Activated B cell treated with CpG ODN at 0.5 μM for 24 hours (primary cell): Measurements from ENCODE around the gene NELFCD. TPM values are rescaled to one million over a fixed set of nuclear protein-coding genes. Genes with fewer than 3 reads are reported as not detected.
"Not testable (repeated sequence)": the region's sequence is repeated elsewhere in the genome, so short reads cannot be mapped to it uniquely, and the experiment has no call there.

Experiments used
- ATAC-seq: fragments of 200-7000 bp; cut with Tn5 transposase; one replicate; pipeline ENCODE4 v1.10.0; 2021; ENCODE audit warnings: low read depth, mild to moderate bottlenecking, moderate library complexity
- CTCF ChIA-PET: fragments of 350-600 bp; sonication (Branson Sonifier 250); formaldehyde crosslinking; loops from one replicate; lab custom pipeline; 2021; ENCODE audit warnings: antibody characterized with exemption; lab: Charles Lee
- POLR2A ChIA-PET: fragments of 350-600 bp; sonication (Branson Sonifier 250); formaldehyde crosslinking; loops from one replicate; lab custom pipeline; 2021; ENCODE audit warnings: antibody characterized with exemption; lab: Charles Lee
- DNase-seq: peaks from one replicate; pipeline ENCODE4 v3.0.0; 2022
- H3K27ac Mint-ChIP-seq: one replicate; pipeline ENCODE4 v1.8.0; 2020; ENCODE audit warnings: mixed read lengths
- H3K27me3 Mint-ChIP-seq: one replicate; pipeline ENCODE4 v1.8.0; 2021; ENCODE audit warnings: mixed read lengths
- H3K36me3 Mint-ChIP-seq: one replicate; pipeline ENCODE4 v1.8.0; 2021; ENCODE audit warnings: low read depth, mixed read lengths
- H3K4me1 Mint-ChIP-seq: one replicate; pipeline ENCODE4 v1.8.0; 2021; ENCODE audit warnings: mixed read lengths
- H3K4me3 Mint-ChIP-seq: one replicate; pipeline ENCODE4 v1.8.0; 2020; ENCODE audit warnings: mild to moderate bottlenecking, mixed read lengths
- H3K9me3 Mint-ChIP-seq: one replicate; pipeline ENCODE4 v1.8.0; 2020; ENCODE audit warnings: mixed read lengths
- intact Hi-C: fragments of 100-400 bp; cut with micrococcal nuclease; formaldehyde crosslinking; loops from one replicate; pipeline ENCODE4 v1.15.1; 2024
- total RNA-seq: library from RNA; stranded (reverse); gene quantifications from 2 replicates; pipeline ENCODE4 v1.2.3, GENCODE V29; 2022
- TF ChIP-seq, protein P1 (sequence below): fragments of 200-600 bp; IDR thresholded peaks from one replicate; pipeline ENCODE4 v1.8.0; 2022; ENCODE audit warnings: antibody characterized with exemption, mild to moderate bottlenecking

Gene NELFCD
- total RNA-seq, 1 donor from 2014 or later: 107 TPM

DNA sequence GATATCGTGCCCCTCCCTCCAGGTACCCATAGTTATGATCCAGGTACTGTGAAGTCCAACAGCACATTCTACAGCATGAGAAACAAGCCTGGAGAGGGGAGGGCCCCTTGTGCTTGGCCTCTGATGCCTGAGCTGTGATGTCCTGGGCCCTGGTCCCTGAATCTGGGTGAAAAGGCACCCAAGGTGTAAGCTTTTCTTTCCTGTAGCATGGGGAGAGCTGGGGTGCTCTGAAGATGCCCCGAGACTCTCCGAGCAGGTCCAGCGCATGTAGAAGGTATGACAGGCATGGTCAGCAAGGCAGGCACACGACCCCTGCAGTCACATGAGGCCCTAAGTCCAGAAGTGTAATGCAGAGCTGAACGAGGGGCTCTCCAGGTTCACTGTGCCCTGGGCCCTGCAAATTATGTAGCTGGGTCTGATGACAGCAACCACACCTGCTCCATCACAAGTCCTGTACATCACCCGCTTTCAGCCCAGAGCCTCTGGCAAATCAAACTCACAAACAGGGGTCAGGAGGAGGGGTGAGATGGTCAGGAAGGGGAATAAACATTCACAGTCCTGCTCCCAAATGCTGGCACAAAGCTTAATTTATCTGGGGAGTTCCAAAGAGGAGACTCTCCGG, 27.8 kb downstream of the NELFCD start:
- ChIA-PET POLR2A (interaction anchor here (0.5 to 3.5 kb wide), 20 partner anchors 8 to 1610 kb away, joined by 3 to 89 read pairs (median 4); partner anchors contain the start of genes ATP5F1E, PRELID3B, TUBB1 and ZBP1), CTCF (interaction anchor here (1.3 kb wide), 1 partner anchor 23 kb away, joined by 5 read pairs; the partner anchor contains the start of gene ATP5F1E)
- H3K27ac Mint-ChIP-seq: peak overlapping the region; percentile 98
- intact Hi-C loops: loop anchor here (1.0 to 10.0 kb wide), 6 partner anchors 7 to 1524 kb away; partner anchors contain the start of genes RAB22A, STX16 and ZNF831
- no peak for ATAC-seq
- TF ChIP-seq, protein P1, sequence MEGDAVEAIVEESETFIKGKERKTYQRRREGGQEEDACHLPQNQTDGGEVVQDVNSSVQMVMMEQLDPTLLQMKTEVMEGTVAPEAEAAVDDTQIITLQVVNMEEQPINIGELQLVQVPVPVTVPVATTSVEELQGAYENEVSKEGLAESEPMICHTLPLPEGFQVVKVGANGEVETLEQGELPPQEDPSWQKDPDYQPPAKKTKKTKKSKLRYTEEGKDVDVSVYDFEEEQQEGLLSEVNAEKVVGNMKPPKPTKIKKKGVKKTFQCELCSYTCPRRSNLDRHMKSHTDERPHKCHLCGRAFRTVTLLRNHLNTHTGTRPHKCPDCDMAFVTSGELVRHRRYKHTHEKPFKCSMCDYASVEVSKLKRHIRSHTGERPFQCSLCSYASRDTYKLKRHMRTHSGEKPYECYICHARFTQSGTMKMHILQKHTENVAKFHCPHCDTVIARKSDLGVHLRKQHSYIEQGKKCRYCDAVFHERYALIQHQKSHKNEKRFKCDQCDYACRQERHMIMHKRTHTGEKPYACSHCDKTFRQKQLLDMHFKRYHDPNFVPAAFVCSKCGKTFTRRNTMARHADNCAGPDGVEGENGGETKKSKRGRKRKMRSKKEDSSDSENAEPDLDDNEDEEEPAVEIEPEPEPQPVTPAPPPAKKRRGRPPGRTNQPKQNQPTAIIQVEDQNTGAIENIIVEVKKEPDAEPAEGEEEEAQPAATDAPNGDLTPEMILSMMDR: no peak
- no peaks in the 10 kb centered on the region for H3K27me3 Mint-ChIP-seq
- DNase-seq: no peak
- peaks cover 47% of the 10 kb centered on the region for H3K4me1 Mint-ChIP-seq
- peaks cover 18% of the 10 kb centered on the region for H3K36me3 Mint-ChIP-seq
- peak overlapping the region; percentile 35 for H3K4me3 Mint-ChIP-seq
- H3K9me3 Mint-ChIP-seq: no peaks in the 10 kb centered on the region

DNA sequence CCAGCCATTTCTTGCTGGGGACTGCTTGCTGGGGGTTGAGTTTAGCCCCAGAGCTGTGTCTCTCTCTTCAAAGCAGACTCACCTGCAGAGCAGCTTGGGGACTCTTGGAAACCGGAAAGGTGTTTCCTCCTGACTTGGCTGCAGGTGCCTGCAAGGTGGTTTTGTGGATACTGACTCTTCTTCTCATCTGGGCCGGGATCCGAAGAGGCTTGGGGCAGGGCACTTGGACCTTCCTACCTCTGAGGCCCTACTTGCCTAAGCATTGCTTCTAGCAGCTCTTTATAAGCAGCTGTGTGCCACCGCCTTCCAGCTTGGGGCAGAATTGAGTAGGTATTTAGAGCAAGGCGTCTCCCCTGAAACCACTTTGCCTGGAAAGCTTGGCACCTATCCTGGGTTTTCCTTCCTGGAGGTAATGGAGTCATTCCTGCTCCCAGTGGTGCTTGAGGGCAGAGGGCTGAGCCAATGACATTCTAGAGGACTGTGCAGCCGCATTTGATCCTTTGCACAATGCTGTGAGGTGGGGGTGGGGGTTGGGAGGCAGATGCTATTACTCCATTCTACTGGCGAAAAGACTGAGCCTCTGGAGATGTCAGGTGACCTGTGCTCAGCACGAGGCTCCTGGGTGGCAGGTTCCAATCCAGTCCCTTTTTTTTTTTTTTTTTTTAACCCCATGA, 29.4 kb downstream of the NELFCD start:
- H3K4me1 Mint-ChIP-seq: peaks cover 37% of the 10 kb centered on the region
- TF ChIP-seq, protein P1: no peak
- no peak for DNase-seq
- no peak overlapping the region for H3K4me3 Mint-ChIP-seq
- ChIA-PET POLR2A (interaction anchor here (1.5 to 3.5 kb wide), 2 partner anchors 21 to 119 kb away, joined by 4 to 89 read pairs; partner anchors contain the start of gene ATP5F1E), CTCF (no interaction called here)
- no peak overlapping the region for H3K27ac Mint-ChIP-seq
- intact Hi-C loops: no loop called here
- no peak for ATAC-seq
- no peaks in the 10 kb centered on the region for H3K27me3 Mint-ChIP-seq
- H3K36me3 Mint-ChIP-seq: peaks cover 2% of the 10 kb centered on the region
- H3K9me3 Mint-ChIP-seq: no peaks in the 10 kb centered on the region

- ATAC-seq: no peak
- Mint-ChIP-seq H3K27ac (no peak overlapping the region), H3K27me3 (no peaks in the 10 kb centered on the region), H3K9me3 (no peaks in the 10 kb centered on the region), H3K36me3 (peaks cover 2% of the 10 kb centered on the region), H3K4me1 (peaks cover 41% of the 10 kb centered on the region), H3K4me3 (no peak overlapping the region)
- TF ChIP-seq, protein P1: no peak
- ChIA-PET POLR2A (interaction anchor here (1.5 to 3.5 kb wide), 2 partner anchors 21 to 120 kb away, joined by 4 to 89 read pairs; partner anchors contain the start of gene ATP5F1E), CTCF (no interaction called here)
- intact Hi-C loops: no loop called here
- no peak for DNase-seq
These were observed 30.2 kb downstream of the NELFCD start for GRCh38 chr20:59010995-59011873.

DNA sequence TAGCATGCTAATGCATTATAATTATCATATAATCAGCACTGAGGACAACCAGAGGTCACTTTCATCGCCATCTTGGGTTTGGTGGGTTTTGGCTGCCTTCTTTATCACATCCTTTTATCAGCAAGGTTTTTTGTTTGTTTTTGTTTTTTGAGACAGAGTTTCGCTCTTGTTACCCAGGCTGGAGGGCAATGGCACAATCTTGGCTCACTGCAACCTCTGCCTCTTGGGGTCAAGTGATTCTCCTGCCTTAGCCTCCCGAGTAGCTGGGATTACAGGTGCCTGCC, 30.8 kb downstream of the NELFCD start:
- POLR2A ChIA-PET, intact Hi-C loops, CTCF ChIA-PET, ATAC-seq, H3K36me3 Mint-ChIP-seq, H3K4me3 Mint-ChIP-seq, H3K27me3 Mint-ChIP-seq, H3K9me3 Mint-ChIP-seq, H3K27ac Mint-ChIP-seq, DNase-seq: not testable (repeated sequence)
- H3K4me1 Mint-ChIP-seq: peaks cover 47% of the 10 kb centered on the region

DNA sequence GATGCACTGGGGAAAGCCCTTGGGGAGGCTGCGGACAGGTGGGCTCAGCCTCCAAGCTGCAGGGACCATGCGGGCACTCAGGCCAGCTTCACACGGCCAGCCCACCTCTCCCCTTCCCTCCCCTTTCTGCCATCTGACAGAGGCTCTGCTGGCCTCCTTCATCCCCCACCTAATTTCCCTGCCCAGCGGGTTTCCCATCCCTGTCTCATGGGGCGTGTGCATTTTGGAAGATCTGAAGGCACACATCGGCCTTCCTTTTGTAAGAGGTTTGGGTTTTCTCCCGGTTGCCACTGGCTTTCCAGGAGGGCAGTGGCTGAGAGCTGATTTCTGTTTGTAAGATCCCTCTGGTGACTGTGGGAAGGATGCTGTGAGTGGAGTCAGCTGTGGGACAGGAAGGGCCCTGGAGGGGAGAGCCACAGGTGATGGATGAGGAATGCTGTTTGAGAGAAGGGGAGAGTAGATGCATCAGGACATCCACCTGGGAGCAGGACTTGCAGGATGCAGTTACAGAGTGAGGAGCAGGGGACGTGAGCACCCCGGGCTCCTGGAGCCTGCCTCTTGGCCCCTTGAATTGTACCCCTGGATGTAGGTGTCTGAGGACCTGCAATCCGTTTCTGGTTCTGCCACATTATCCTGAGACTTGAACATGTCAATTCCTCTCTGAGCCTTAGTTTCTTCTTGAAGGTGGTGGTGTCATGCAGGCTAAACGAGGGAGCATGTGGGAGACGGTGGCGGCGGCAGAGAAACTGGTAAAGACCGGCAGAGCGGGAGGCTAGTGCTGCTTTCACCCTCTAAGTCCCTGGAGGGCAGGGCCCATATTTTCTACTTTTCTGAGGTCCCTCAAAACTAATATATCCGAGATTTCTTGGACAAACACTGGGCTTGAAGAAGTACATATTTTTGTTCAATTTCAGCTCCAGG, 32.2 kb downstream of the NELFCD start:
- CTCF ChIA-PET: no interaction called here
- no peaks in the 10 kb centered on the region for H3K9me3 Mint-ChIP-seq
- intact Hi-C loops: no loop called here
- no peak overlapping the region for H3K4me3 Mint-ChIP-seq
- DNase-seq: no peak
- no peak for ATAC-seq
- TF ChIP-seq, protein P1: no peak
- no peaks in the 10 kb centered on the region for H3K27me3 Mint-ChIP-seq
- H3K27ac Mint-ChIP-seq: no peak overlapping the region
- POLR2A ChIA-PET: no interaction called here
- no peaks in the 10 kb centered on the region for H3K36me3 Mint-ChIP-seq
- H3K4me1 Mint-ChIP-seq: peaks cover 54% of the 10 kb centered on the region
